ENCODE measurements around the gene SPAG16.
"Not testable (repeated sequence)": the region's sequence is repeated elsewhere in the genome, so short reads cannot be mapped to it uniquely, and the experiment has no call there.

Gene SPAG16

GRCh38 chr2:214019229-214019972, 735.1 kb downstream of the SPAG16 start:
- no peak for DNase-seq

- no peak for DNase-seq
Measured at GRCh38 chr2:214019973-214020345, 735.7 kb downstream of the SPAG16 start.

- DNase-seq: no peak
Measured at GRCh38 chr2:214029190-214029589, 744.9 kb downstream of the SPAG16 start.

GRCh38 chr2:214031566-214031965, 747.3 kb downstream of the SPAG16 start:
- DNase-seq: no peak

GRCh38 chr2:214034417-214034816, 750.2 kb downstream of the SPAG16 start:
- no peak for DNase-seq

- DNase-seq: no peak
Measured at GRCh38 chr2:214035091-214035852, 751.0 kb downstream of the SPAG16 start.

- no peak for DNase-seq
Measured at GRCh38 chr2:214035921-214036320, 751.7 kb downstream of the SPAG16 start.

GRCh38 chr2:214038186-214038585, 753.9 kb downstream of the SPAG16 start:
- no peak for DNase-seq

- DNase-seq: no peak
Measured at GRCh38 chr2:214050731-214051130, 766.5 kb downstream of the SPAG16 start.

GRCh38 chr2:214051585-214051984, 767.3 kb downstream of the SPAG16 start:
- no peak for DNase-seq

GRCh38 chr2:214052235-214052634, 768.0 kb downstream of the SPAG16 start:
- DNase-seq: no peak

- no peak for DNase-seq
Measured at GRCh38 chr2:214057986-214058385, 773.7 kb downstream of the SPAG16 start.

GRCh38 chr2:214062279-214062678, 778.0 kb downstream of the SPAG16 start:
- DNase-seq: not testable (repeated sequence)

- DNase-seq: no peak
Measured at GRCh38 chr2:214064471-214064870, 780.2 kb downstream of the SPAG16 start.

GRCh38 chr2:214066862-214067261, 782.6 kb downstream of the SPAG16 start:
- DNase-seq: no peak

GRCh38 chr2:214069254-214069653, 785.0 kb downstream of the SPAG16 start:
- no peak for DNase-seq

GRCh38 chr2:214075456-214075855, 791.2 kb downstream of the SPAG16 start:
- DNase-seq: no peak

- no peak for DNase-seq
Measured at GRCh38 chr2:214076527-214076926, 792.3 kb downstream of the SPAG16 start.

GRCh38 chr2:214077727-214078126, 793.5 kb downstream of the SPAG16 start:
- DNase-seq: no peak

- DNase-seq: no peak
Measured at GRCh38 chr2:214079032-214079431, 794.8 kb downstream of the SPAG16 start.

- no peak for DNase-seq
Measured at GRCh38 chr2:214088536-214088935, 804.3 kb downstream of the SPAG16 start.

GRCh38 chr2:214096208-214096715, 812.0 kb downstream of the SPAG16 start:
- DNase-seq: no peak

- DNase-seq: no peak
Measured at GRCh38 chr2:214098811-214099210, 814.5 kb downstream of the SPAG16 start.

GRCh38 chr2:214100488-214100887, 816.2 kb downstream of the SPAG16 start:
- no peak for DNase-seq
